ELR (cell line): ENCODE measurements around the gene FOSL1.

Experiments
- DNase-seq: peaks from one replicate; pipeline ENCODE4 v3.0.0-alpha.2; 2015; ENCODE audit warnings: low read depth

FOSL1 gene

DNA sequence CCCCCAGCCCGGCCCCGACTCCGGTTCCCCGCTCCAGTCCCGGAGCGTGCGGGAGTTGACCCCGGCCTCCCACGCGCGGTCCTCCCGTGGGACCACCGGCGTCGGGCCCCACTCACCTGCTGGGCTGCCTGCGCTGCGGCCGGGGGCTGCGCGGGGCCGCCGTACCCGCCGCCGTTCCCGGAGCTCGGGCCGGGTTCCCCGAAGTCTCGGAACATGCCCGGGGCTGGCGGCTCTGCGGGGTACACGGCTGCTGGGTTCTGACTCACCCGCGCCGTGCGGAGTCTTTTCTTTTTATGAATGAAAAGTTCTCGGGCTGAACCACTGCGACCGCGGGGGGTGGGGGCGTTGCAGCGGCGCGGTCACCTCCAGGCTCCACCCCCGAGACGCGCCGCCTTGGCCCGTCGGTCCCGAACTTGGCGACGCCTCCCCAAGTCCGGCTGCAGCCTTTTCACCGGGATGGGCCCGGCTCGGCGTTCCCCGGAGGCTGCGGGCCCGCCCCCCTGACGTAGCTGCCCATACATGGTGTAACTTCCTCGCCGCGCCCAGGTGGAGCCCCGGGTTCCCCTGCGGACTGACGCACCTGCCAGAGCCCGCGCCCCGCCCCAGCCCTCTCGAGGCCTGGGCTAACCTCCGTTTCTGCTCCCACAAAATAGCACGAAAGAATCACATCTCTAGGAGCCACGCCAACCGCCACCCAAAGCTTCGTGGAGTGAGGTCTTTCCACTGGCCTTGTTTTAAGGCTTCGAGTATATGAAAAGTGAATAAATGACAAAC is at the start of gene FOSL1:
Gene FOSL1 (minus strand): TSS at position 264 of the 774 bp plus-strand sequence. CDS start 49 bp downstream, at position 215.
- DNase-seq, result peak; percentile 98

DNA sequence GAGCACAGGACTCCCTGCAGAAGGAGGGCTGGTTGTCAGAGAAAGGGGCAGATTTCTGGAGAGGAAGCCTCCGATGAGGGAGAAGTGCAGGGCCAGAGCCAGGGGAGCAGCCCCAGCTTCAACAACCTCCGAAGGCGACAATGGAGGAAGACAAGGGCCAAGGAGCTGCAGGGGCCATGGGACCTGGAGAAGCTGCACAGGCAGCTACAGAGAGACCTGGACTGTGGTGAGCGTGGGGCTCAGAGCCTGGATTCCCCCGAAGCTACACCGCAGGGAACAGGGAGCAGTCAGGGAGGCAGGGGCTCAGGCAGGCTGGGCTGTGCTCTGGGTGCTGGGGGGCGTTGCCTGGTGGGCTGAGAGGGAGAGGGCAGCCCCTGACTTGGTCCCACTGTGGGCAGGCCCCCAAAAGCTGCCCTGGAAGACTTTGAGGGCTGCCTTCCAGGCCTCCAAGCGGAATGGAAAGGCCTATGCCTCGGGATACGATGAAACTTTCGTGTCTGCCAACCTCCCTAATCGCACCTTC is 47.5 kb upstream of the FOSL1 start:
- DNase-seq, result no peak

DNA sequence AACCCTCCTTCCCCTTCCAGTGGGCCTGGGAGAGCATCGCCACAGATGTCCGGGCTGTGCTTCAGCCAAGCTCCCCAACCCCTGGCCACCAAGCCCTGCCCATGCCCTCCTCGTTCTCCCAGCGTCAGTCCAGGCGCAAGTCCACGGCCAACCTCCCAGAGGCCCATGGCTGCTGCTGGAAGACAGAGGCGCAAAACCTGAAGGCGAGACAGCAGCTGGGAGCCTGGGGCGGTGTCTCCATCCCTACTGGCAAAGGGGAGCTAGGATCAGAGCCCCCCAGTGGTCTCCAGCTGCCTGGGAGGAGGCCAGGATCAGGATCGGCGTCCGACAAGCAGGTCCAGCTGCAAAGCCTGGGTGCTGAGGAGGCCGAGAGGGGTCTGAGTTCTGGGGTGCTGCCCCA is 46.9 kb upstream of the FOSL1 start:
- DNase-seq, result no peak

DNA sequence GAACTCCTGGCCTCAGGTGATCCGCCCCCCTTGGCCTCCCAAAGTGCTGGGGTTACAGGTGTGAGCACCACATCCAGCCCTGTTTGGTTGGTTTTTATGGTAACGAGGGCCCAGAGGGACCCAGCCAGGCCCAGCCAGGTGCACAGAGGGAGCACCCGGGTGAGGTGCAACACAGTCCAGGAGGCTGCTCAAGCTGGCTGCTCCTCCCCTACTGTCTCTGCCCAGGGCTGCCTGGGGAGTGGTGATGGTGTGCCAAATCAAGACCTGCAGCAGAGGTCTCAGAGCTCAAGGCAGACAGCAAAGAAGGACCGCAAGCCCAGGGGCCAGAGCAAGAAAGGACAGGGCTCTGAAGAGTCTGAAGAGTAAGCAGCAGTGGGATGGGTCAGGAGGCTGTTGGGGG is 46.5 kb upstream of the FOSL1 start:
- DNase-seq, result no peak

DNA sequence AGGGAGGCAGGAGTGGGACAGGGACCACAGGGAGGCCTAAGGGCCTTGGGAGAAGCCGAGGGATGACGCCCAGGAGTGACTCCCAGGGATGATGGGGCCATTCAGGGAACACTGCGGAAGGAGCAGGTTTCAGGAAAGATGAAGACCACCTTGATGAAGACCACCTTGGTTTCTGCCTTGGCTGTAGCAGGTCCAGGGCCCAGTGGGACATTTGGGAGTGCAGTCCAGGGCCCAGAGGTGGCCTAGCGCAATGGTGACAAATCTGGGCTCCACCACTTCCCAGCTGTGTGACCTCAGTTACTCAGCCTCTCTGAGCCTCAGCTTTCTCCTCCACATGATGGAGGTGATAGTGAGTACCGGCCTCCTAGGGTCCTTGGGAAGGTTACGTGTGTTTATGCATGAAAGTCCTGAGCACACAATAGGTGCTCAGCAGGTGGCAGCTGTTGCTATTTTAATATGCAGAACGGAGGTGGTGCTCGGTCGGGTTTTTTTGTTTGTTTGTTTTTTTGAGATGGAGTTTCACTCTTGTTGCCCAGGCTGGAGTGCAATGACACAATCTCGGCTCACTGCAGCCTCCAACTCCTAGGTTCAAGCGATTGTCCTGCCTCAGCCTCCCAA is 45.9 kb upstream of the FOSL1 start:
- DNase-seq, result no peak

DNA sequence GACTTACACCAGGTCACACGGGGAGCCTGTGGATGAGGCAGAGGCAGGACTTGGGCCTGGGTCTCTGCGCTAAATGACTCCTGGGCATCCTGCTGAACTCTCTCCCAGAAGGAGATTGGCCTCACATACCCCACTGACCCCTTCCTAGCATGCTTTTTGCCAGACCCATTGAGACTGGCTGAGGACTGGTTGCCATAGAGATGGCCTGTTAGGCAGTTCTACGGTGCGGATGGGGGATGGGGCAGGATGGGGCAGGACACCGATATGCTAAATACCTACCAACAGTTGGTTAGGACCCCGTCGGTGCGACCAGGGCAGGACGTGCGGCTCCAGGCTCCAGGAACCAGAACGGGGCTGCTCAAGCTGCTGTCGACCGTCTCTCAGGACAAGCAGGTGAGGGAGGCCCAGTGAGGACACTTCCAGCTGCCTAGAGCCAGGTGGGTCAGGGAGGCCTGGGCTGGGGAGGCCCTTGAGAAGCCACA is 45.3 kb upstream of the FOSL1 start, which contains the start of gene TSGA10IP:
Gene TSGA10IP (plus strand): TSS at position 51 of the 482 bp plus-strand sequence. CDS start 196 bp downstream, at position 247.
- no peak for DNase-seq

DNA sequence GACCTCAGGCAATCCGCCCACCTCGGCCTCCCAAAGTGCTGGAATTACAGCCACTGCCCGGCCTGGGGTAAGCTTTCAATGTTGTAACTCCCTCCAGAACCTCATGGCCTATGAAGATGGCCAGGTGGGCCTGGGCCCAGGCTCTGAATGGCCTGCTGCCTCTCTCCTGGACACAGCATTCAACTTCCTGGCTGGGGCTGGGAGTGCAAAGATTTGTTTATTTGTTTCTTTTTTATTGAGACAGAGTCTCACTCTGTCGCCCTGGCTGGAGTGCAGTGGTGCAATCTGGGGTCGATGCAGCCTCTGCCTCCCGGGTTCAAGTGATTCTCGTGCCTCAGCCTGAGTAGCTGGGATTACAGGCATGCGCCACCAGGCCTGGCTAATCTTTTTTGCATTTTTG is 44.6 kb upstream of the FOSL1 start:
- DNase-seq, result no peak

DNA sequence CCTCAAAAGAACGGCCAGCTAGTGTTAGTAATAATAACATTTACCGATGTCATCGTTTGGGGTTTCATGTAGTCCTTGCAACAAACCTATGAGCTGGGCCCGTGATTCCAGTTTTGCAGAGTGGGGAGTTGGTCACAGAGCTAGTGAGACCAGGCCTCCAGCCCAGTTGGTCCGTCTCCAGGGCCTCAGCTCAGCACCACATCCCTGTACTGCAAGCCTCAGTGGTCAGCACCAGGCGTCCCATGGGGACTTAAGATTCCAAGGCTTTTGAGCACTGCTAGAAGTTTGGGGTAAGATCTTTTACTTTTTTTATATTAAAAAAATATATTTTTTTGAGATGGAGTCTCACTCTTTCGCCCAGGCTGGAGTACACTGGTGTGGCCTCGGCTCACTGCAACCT is 44.0 kb upstream of the FOSL1 start:
- DNase-seq, result no peak

DNA sequence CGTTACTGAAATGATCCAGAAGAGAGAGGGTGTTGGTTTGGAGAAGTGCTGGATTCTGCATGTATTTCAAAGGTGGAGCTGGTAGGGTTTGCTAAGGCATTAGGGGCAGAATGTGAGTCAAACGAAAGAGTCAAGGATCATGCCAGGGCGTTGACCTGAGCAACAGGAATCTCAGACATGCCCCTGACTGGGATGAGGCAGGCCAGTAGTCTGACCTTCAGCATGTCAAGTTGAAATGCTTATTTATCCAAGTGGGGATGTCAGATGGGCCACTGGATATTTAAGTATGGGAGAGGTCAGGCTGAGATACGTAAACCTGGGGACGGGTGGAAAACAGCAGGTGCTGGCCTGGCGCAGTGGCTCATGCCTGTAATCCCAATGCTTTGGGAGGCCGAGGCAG is 42.3 kb upstream of the FOSL1 start:
- no peak for DNase-seq

DNA sequence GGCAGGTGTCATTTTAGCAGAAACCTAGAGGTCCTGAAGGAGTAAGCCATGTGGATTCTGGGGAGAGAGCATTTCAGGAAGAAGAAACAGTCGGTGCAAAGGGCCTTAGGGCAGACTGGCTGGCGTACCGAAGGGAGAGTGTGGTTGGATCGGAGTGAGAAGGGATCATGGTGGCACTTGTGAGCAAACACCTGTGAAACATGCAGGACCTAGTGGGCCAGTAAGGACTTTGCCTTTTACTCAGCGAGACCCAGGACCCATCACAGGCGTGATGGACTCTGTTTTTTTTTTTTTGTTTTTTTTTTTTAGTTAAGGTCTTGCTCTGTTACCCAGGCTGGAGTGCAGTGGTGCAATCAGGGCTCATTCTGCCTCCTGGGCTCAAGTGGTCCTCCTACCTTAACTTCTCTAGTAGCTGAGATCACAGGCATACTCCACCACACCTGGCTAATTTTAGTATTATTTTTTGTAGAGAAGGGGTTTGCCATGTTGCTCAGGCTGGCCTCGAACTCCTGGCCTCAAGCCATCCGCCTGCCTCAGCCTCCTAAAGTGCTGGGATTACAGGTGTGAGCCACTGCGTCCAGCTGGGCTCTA is 41.6 kb upstream of the FOSL1 start:
- DNase-seq, result no peak

DNA sequence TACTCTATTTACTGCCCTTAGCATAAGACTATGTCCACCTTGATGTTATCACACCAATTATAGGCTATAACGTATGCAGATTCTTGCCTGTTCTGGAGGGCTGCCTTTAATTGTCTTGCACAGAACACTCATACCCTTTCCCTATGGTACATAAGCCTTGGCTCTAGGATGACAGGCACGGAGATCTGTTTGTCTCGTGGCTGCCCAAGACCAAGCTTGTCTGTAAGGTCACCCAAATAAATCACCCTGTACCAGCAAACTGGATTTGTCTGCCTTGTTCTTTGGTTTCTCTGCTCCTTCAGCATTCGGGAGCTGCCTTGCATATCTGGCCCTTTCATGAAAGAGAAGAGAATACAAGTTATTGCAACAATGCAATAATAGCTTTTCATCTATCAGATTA is 37.6 kb upstream of the FOSL1 start:
- no peak for DNase-seq

DNA sequence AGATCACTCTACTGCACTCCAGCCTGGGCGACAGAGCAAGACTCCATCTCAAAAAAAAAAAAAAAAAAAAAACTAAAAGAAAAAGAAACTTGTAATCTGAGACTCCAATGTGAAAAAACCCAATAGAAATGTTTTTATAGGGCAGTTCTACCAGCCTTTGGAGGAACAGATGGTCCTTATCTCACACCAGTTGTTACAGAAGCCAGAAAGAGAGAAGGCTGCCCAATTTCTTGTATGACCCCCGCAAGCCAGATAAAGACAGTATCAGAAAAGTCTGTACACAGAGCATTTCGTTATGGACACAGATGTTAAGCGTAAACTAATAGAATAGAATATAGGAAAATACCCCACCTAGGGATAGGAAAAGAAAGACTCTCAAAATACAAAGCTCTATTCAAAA is 33.8 kb upstream of the FOSL1 start:
- DNase-seq, result no peak

DNA sequence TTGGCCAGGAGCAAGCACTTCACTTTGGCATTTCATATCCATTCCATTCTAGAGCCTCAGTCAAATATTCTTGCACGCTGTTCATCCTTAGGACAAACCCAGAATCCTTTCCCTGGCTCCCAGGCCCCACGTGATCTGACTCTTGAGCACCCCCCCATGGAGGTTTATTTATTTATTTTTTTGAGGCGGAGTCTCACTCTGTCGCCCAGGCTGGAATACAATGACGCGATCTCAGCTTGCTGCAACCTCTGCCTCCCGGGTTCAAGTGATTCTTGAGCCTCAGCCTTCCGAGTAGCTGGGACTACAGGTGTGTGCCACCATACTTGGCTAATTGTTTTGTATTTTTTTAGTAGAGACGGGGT is 32.4 kb upstream of the FOSL1 start:
- peak; percentile 60 for DNase-seq

DNA sequence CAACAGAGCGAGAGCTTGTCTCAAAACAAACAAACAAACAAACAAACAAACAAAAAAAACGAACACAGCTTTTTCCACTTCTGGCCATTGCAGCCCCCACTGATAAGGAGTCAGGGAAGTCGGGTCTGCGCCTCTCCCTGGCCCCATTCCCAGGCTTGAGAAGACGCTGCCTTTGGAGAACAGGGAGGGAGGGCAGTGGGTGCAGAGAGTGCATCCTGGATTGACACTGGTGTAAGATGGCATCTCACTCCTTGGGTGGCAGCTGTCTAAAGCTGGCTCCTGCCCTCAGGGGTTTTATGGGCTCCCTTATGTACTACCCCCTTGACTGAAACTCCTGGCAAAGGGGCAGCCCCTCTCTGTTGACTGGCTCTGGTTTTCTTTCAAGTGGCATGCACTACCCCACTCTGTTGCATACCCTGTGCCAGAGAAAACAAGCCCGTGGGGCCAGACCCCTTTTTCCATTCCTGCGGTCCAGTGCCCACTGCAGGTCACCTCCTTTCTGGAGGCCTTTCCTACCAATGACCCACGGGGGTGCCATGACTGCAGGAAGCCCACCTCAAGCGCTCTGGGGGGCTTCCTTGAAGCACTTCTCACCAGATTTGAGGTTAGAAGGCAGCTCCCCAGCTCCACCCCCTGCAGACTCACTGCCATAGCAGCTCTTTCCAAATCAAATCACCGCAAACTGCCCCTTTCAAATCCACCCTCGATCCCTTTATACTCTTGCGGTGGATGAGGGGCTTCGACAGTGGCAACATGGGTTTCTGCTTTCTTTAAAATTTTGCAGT is 31.8 kb upstream of the FOSL1 start:
- no peak for DNase-seq

DNA sequence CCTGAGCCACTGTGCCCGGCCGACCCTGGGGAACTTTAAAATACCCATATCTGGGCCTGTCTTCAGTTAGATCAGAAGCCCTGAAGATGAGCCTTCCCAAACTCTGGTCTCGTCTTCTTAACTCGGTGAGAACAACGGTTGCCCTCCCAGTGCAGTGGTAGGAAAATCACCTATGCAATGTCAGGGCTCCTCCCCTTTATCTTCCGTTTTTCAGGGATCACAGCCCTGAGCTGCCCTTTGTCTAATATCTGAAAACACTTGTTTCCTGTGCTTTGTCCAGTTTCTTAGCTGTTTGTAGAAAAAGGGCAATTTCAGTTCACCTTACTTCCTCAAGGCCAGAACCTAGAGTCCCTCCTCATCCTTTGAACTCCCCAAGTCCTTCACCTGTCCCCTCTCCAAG is 28.5 kb upstream of the FOSL1 start:
- DNase-seq, result no peak

DNA sequence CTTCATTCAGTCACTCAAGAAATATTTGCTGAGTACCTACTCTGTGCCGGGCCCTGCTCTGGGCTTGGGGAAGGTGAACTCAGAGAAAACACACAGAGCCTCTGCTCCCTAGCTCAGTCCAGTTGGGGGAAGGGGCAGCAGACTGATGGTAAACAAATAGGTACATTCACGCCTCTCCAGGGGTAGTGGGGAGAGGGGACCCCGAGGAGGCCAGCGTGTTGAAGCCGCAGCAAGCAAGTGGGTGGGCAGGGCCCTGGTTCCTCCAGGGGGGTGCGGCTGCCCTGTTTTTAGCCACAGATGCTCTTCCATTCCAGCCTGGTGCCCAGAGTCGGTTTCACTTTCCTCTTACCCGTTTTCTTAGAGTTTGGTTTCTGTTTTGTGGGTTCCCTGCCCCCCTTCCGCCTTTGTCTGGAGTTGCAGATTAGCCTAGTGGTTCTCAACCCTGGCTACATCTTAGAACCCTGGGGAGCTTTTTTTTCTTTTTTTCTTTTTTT is 27.8 kb upstream of the FOSL1 start:
- DNase-seq, result peak; percentile 22

DNA sequence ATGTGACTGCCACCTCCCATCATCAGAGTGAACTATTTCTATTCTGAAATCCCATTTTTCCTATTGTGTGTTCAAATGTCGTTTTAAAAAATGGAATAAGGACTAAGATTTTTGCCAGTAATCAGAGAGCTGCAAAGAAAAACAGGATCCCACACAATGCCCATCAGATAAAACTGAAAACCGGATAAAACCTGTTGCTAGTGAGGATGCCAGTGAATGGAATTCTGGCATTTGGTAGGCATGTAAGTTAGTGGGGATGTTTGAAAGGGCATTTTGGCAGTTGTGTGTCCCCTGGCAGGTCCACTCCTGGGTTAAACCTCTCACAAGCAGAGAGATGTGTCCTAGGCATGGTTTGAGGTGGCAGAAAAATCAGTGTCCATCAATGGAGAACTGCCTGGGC is 25.2 kb upstream of the FOSL1 start:
- no peak for DNase-seq

DNA sequence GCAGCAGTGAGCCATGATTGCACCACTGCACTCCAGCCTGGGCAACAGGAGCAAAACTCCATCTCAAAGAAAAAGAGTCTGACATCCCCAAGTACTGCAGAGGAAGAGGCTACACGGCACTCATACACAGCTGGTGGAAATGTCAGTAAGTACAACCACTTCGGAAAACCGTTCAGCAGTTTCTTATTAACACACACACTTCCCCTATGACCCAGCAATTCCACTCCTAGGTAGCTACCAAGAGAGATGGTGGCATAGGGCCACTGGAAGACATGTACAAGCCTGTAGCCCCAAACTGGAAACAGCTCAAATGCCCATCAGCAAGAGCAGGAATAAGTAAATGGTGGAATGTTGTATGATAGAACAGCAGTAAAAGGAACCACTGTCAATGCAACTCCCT is 22.4 kb upstream of the FOSL1 start:
- DNase-seq, result no peak

DNA sequence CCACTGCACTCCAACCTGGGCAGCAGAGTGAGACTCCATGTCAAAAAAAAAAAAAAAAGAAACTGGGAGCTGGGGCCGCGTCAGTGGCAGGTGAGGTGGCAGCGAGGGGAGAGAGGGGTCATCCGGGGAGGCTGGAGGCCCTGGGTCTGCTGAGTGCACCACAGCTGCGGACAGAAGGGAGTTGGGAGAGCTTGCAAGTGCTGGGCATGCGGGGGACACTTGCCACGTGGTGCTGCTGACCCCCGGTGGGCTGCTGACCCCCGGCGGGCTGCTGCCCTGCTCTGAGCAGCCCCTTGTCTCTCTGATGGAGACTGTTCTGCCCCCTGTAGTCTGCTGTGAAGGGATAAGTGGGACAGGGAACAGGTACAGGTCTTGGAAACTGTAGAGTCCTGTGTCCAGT is 21.7 kb upstream of the FOSL1 start:
- DNase-seq, result no peak

DNA sequence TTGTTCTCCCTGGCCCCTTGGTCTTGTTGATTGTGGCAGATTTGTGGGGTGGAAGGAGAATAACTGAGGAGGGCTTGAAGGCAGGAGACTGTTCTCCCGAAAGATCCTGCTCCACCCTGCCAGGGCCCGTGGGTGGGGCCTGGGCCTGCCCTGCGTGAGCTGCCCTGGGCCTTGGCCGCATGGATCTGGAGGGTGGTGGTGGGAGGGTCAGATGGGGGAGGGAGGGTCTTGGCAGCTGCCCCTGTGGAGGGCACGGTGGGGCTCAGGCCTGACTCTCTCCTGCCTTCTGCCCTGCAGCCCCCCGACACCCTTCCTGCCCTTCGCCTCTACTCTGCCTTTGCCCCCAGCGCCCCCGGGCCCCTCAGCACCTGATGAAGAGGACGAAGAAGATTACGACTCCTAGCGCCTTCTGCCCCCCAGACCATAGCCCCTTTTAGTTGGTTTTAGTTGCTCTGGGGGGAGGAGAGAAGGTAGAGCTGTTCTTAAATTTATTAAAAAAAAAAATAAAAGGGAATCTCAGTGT is 20.9 kb upstream of the FOSL1 start:
- DNase-seq, result no peak

DNA sequence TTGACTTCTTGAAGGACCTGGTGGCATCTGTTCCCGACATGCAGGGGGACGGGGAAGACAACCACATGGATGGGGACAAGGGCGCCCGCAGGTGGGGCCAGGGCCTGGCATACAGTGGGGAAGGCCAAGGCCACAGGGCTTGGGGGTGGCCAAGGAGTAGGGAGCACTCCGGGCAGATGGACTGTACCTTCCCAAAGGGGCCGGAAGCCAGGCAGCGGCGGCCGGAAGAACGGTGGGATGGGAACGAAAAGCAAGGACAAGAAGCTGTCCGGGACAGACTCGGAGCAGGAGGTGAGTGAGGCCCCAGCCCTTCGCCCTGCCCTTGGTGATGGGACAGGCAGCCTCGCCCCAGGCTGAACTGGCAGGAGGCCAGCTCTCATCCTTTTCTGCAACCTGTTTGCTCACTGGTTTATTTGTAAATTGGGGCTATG is 20.2 kb upstream of the FOSL1 start:
- peak; percentile 57 for DNase-seq
